ENCODE data around the gene JHY. TPM values are rescaled to one million over a fixed set of nuclear protein-coding genes. Genes with fewer than 3 reads are reported as not detected.
A peak's percentile ranks its signal among the peaks of the same experiment; 100 is the strongest.

Gene JHY
- total RNA-seq, 4 donors from 2014 or later: 13.4 to 17.3 (median 14.1) TPM

GRCh38 chr11:122852074-122852795, 30.3 kb upstream of the JHY start:
- no peak for DNase-seq (ENCODE audit: low spot score in 2 of 2)
- 78 to 81% methylated on average over 10 of the region's 10 CpGs for WGBS, 2 donors
- Histone ChIP-seq H3K4me3 (no peak overlapping the region), H3K27ac (peak overlapping the region in 1 of 4 donors; percentile 29), H3K9me3 (no peaks in the 10 kb centered on the region), H3K4me1 (no peaks in the 10 kb centered on the region), H3K36me3 (no peaks in the 10 kb centered on the region), H3K27me3 (no peaks in the 10 kb centered on the region)
- TF ChIP-seq, protein P1, sequence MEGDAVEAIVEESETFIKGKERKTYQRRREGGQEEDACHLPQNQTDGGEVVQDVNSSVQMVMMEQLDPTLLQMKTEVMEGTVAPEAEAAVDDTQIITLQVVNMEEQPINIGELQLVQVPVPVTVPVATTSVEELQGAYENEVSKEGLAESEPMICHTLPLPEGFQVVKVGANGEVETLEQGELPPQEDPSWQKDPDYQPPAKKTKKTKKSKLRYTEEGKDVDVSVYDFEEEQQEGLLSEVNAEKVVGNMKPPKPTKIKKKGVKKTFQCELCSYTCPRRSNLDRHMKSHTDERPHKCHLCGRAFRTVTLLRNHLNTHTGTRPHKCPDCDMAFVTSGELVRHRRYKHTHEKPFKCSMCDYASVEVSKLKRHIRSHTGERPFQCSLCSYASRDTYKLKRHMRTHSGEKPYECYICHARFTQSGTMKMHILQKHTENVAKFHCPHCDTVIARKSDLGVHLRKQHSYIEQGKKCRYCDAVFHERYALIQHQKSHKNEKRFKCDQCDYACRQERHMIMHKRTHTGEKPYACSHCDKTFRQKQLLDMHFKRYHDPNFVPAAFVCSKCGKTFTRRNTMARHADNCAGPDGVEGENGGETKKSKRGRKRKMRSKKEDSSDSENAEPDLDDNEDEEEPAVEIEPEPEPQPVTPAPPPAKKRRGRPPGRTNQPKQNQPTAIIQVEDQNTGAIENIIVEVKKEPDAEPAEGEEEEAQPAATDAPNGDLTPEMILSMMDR (IDR thresholded peaks at IDR 0.05): no peak
- no peak for TF ChIP-seq POLR2A (IDR thresholded peaks at IDR 0.05)
- TF ChIP-seq EP300 (IDR thresholded peaks at IDR 0.05): no peak

DNA sequence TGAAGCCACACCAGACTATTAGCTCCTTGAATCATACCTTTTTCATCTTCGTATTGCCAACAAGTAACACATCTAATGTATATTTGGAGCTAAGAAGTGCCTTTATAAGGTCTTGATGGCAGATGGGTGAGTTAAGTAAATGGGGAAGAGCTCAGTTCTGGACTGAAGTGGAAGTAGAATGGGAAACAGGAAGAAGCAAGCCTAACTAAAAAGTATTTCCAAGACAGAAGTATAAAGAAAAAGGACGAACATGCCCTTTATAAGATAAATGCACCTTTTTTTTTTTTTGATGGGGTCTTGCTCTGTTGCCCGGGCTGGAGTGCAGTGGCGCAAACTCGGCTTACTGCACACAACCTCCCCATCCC, 29.8 kb upstream of the JHY start:
- Histone ChIP-seq H3K9me3 (no peaks in the 10 kb centered on the region), H3K36me3 (no peaks in the 10 kb centered on the region), H3K27me3 (no peaks in the 10 kb centered on the region), H3K4me1 (no peaks in the 10 kb centered on the region), H3K4me3 (no peak overlapping the region), H3K27ac (no peak overlapping the region)
- DNase-seq (ENCODE audit: low spot score in 2 of 2): no peak
- TF ChIP-seq, protein P1 (IDR thresholded peaks at IDR 0.05): no peak
- no peak for TF ChIP-seq EP300 (IDR thresholded peaks at IDR 0.05)
- no peak for TF ChIP-seq POLR2A (IDR thresholded peaks at IDR 0.05)
- 93 to 94% methylated on average over 5 of the region's 5 CpGs for WGBS, 2 donors

DNA sequence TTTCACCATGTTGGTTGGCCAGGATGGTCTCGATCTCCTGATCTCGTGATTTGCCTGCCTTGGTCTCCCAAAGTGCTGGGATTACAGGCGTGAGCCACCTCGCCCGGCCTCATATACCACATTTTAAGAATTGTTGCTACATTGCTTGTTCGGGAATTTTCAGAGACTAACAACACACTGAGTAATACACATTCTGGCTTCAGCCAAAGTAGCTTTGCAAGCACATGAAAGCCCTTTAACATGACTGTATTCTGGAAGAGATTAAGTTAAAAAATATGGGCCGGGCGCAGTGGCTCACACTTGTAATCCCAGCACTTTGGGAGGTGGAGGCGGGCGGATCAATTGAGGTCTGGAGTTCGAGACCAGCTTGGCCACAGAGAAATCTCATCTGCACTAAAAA, 29.3 kb upstream of the JHY start:
- TF ChIP-seq POLR2A (IDR thresholded peaks at IDR 0.05): no peak
- no peak for TF ChIP-seq EP300 (IDR thresholded peaks at IDR 0.05)
- TF ChIP-seq, protein P1 (IDR thresholded peaks at IDR 0.05): no peak
- Histone ChIP-seq H3K27ac (no peak overlapping the region), H3K4me1 (no peaks in the 10 kb centered on the region), H3K36me3 (no peaks in the 10 kb centered on the region), H3K27me3 (no peaks in the 10 kb centered on the region), H3K4me3 (no peak overlapping the region), H3K9me3 (no peaks in the 10 kb centered on the region)
- no peak for DNase-seq (ENCODE audit: low spot score in 2 of 2)
- WGBS, 2 donors: 91 to 94% methylated on average over 11 of the region's 11 CpGs

DNA sequence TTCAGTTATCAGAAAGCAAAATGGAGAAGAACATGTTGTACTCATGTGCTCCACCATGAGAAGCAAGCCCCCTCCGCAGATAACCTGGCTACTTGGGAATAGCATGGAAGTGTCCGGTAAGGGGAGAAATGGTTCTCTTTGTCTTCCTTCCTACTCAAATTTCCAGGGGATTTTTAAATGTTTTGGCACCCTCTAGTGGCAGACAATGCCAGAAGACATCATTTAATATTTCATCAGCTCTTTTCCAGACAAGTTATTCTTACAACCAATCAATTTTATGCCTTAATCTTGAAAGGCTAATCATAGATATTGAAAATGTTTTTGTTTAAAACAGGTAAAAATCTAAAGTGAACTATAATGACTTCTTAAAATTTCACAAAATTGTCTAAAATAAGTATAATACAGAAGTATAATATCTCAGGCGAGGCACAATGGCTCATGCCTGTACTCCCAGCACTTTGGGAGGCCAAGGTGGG, 28.6 kb upstream of the JHY start:
- Histone ChIP-seq H3K27me3 (no peaks in the 10 kb centered on the region), H3K4me1 (no peaks in the 10 kb centered on the region), H3K27ac (no peak overlapping the region), H3K4me3 (no peak overlapping the region), H3K9me3 (no peaks in the 10 kb centered on the region), H3K36me3 (no peaks in the 10 kb centered on the region)
- DNase-seq (ENCODE audit: low spot score in 2 of 2): peak in 1 of 2 donors; percentile 82
- WGBS, 2 donors: 32 to 33% methylated on average over 3 of the region's 3 CpGs
- TF ChIP-seq, protein P1 (IDR thresholded peaks at IDR 0.05): peak; percentile 52 to 77 (median 67)
- TF ChIP-seq EP300 (IDR thresholded peaks at IDR 0.05): no peak

DNA sequence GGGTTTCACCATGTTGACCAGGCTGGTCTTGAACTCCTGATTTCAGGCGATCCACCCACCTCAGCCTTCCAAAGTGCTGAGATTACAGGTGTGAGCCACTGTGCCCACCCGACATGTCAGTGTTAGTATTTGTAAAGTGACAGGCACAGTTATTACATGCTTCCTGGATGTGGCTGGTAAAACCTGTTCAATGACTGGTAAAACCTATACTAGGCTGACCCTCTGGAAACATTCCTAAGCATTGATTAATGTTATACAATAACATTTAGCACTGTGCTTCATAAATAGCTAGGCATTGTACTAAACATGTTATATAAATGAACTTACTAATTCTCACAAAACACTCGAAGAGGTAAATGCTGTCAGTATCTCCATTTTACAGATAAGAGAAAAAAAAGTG, 20.9 kb upstream of the JHY start:
- no peak for TF ChIP-seq EP300 (IDR thresholded peaks at IDR 0.05)
- TF ChIP-seq, protein P1 (IDR thresholded peaks at IDR 0.05): no peak
- no peak for TF ChIP-seq POLR2A (IDR thresholded peaks at IDR 0.05)
- no peaks in the 10 kb centered on the region for H3K9me3 ChIP-seq
- no peaks in the 10 kb centered on the region for H3K36me3 ChIP-seq
- H3K27me3 ChIP-seq: no peaks in the 10 kb centered on the region
- no peak for DNase-seq (ENCODE audit: low spot score in 2 of 2)
- 83 to 91% methylated on average over 3 of the region's 3 CpGs for WGBS, 2 donors
- peaks cover 0 to 5% (median 0%) of the 10 kb centered on the region in 4 donors for H3K4me1 ChIP-seq
- no peak overlapping the region for H3K4me3 ChIP-seq
- no peak overlapping the region for H3K27ac ChIP-seq
